Midbrain (tissue), 1 donor: ENCODE measurements around the gene MEIS2.

Experiments used
- DNase-seq: peaks from one replicate; lab custom pipeline; 2025; lab: John Stamatoyannopoulos, UW

Gene MEIS2

GRCh38 chr15:36964626-36965025, 135.7 kb downstream of the MEIS2 start:
- DNase-seq: no peak

GRCh38 chr15:36961956-36962355, 138.4 kb downstream of the MEIS2 start:
- DNase-seq: no peak

GRCh38 chr15:36960947-36961227, 139.5 kb downstream of the MEIS2 start:
- DNase-seq: no peak

GRCh38 chr15:36960179-36960946, 140.0 kb downstream of the MEIS2 start:
- DNase-seq: no peak

GRCh38 chr15:36959746-36960145, 140.6 kb downstream of the MEIS2 start:
- no peak for DNase-seq

GRCh38 chr15:36958606-36959005, 141.7 kb downstream of the MEIS2 start:
- DNase-seq: no peak

- DNase-seq: no peak
Observed at GRCh38 chr15:36954486-36954885, 145.9 kb downstream of the MEIS2 start.

- no peak for DNase-seq
Observed at GRCh38 chr15:36953346-36953745, 147.0 kb downstream of the MEIS2 start.

- DNase-seq: no peak
Observed at GRCh38 chr15:36951731-36952247, 148.6 kb downstream of the MEIS2 start.

GRCh38 chr15:36950371-36950770, 150.0 kb downstream of the MEIS2 start:
- no peak for DNase-seq

GRCh38 chr15:36948982-36949381, 151.4 kb downstream of the MEIS2 start:
- no peak for DNase-seq

GRCh38 chr15:36947035-36947719, 153.2 kb downstream of the MEIS2 start:
- no peak for DNase-seq

- DNase-seq: no peak
Observed at GRCh38 chr15:36944442-36944841, 155.9 kb downstream of the MEIS2 start.

GRCh38 chr15:36943508-36944361, 156.6 kb downstream of the MEIS2 start:
- no peak for DNase-seq

- DNase-seq: no peak
Observed at GRCh38 chr15:36942248-36942827, 158.0 kb downstream of the MEIS2 start.

GRCh38 chr15:36941798-36942197, 158.6 kb downstream of the MEIS2 start:
- no peak for DNase-seq

- DNase-seq: no peak
Observed at GRCh38 chr15:36940636-36941260, 159.6 kb downstream of the MEIS2 start.

GRCh38 chr15:36940219-36940618, 160.1 kb downstream of the MEIS2 start:
- no peak for DNase-seq

- DNase-seq: no peak
Observed at GRCh38 chr15:36938764-36939163, 161.6 kb downstream of the MEIS2 start.

GRCh38 chr15:36938131-36938530, 162.2 kb downstream of the MEIS2 start:
- no peak for DNase-seq

- DNase-seq: no peak
Observed at GRCh38 chr15:36936613-36937012, 163.7 kb downstream of the MEIS2 start.
